GM23338 (cell line): ENCODE results near the gene SCAPER. TPM values are rescaled to one million over a fixed set of nuclear protein-coding genes. Genes with fewer than 3 reads are reported as not detected.
A peak's percentile ranks its signal among the peaks of the same experiment; 100 is the strongest.

Source experiments
- ATAC-seq: fragments of 200-7000 bp; cut with Tn5 transposase; 3 replicates; pipeline ENCODE4 v1.9.1; 2020
- DNase-seq: peaks from one replicate; pipeline ENCODE4 v3.0.0-alpha.2; 2015; ENCODE audit warnings: low spot score
- H2AFZ ChIP-seq: fragments of 200-600 bp; sonication (generic); 2 replicates; pipeline ENCODE4 v1.8.0; 2016; ENCODE audit warnings: antibody characterized with exemption, mild to moderate bottlenecking, moderate library complexity
- H3F3A ChIP-seq: fragments of 200-600 bp; sonication (generic); replicated peaks from 2 replicates; pipeline ENCODE4 v1.8.0; 2017; ENCODE audit warnings: antibody characterized with exemption, mixed run types, low read depth
- H3K27ac ChIP-seq: fragments of 200-600 bp; sonication (generic); 2 replicates; pipeline ENCODE4 v1.6.1; 2016; ENCODE audit warnings: low read depth
- H3K27me3 ChIP-seq: fragments of 200-600 bp; sonication (generic); 2 replicates; pipeline ENCODE4 v1.8.0; 2016; ENCODE audit warnings: mild to moderate bottlenecking, mixed run types, moderate library complexity; ENCODE audit not compliant: insufficient read depth
- H3K36me3 ChIP-seq: fragments of 200-600 bp; sonication (generic); 2 replicates; pipeline ENCODE4 v1.8.0; 2016; ENCODE audit warnings: mild to moderate bottlenecking; ENCODE audit not compliant: insufficient read depth
- H3K4me1 ChIP-seq: fragments of 200-600 bp; sonication (generic); 2 replicates; pipeline ENCODE4 v1.8.0; 2016; ENCODE audit warnings: mild to moderate bottlenecking, moderate library complexity; ENCODE audit not compliant: insufficient read depth
- H3K4me2 ChIP-seq: fragments of 200-600 bp; sonication (generic); 2 replicates; pipeline ENCODE4 v1.7.1; 2017; ENCODE audit warnings: mixed run types
- H3K4me3 ChIP-seq: fragments of 200-600 bp; sonication (generic); 2 replicates; pipeline ENCODE4 v1.6.1; 2016; ENCODE audit warnings: mixed run types
- H3K79me2 ChIP-seq: fragments of 200-600 bp; sonication (generic); replicated peaks from 2 replicates; pipeline ENCODE4 v1.8.0; 2017; ENCODE audit warnings: mild to moderate bottlenecking; ENCODE audit not compliant: insufficient read depth
- H3K9me2 ChIP-seq: fragments of 200-600 bp; sonication (generic); 2 replicates; pipeline ENCODE4 v1.8.0; 2017; ENCODE audit not compliant: insufficient read depth
- H4K20me1 ChIP-seq: fragments of 200-600 bp; sonication (generic); replicated peaks from 2 replicates; pipeline ENCODE4 v1.8.0; 2017; ENCODE audit warnings: mild to moderate bottlenecking; ENCODE audit not compliant: insufficient read depth
- H3K27ac Mint-ChIP-seq: 2 replicates; pipeline ENCODE4 v1.8.0; 2020; ENCODE audit warnings: inconsistent platforms, mild to moderate bottlenecking, moderate library complexity, mixed read lengths
- H3K27me3 Mint-ChIP-seq: 3 replicates; pipeline ENCODE4 v1.8.0; 2022; ENCODE audit warnings: low read depth, mild to moderate bottlenecking, moderate library complexity, mixed read lengths, inconsistent platforms; ENCODE audit not compliant: insufficient read depth, poor library complexity
- H3K36me3 Mint-ChIP-seq: 3 replicates; pipeline ENCODE4 v1.8.0; 2021; ENCODE audit warnings: low read depth, mild to moderate bottlenecking, inconsistent platforms, moderate library complexity, mixed read lengths
- H3K4me1 Mint-ChIP-seq: 3 replicates; pipeline ENCODE4 v1.8.0; 2020; ENCODE audit warnings: mild to moderate bottlenecking, inconsistent platforms, mixed read lengths
- H3K4me3 Mint-ChIP-seq: 3 replicates; pipeline ENCODE4 v1.8.0; 2021; ENCODE audit warnings: moderate library complexity, mild to moderate bottlenecking, inconsistent platforms, mixed read lengths
- H3K9me3 Mint-ChIP-seq: 3 replicates; pipeline ENCODE4 v1.8.0; 2020; ENCODE audit warnings: moderate library complexity, mild to moderate bottlenecking, inconsistent platforms, mixed read lengths
- EZH2phosphoT487 ChIP-seq: fragments of 200-600 bp; sonication (generic); IDR thresholded peaks from one replicate; pipeline ENCODE4 v1.8.1; 2018; ENCODE audit warnings: antibody characterized with exemption; ENCODE audit not compliant: unreplicated experiment
- NANOG ChIP-seq: IDR thresholded peaks from 2 replicates; pipeline ENCODE4 v1.6.1; 2016; ENCODE audit warnings: antibody characterized with exemption, borderline replicate concordance
- ZNF331 ChIP-seq: fragments of 250-450 bp; sonication (Bioruptor Pico); IDR thresholded peaks from 2 replicates; pipeline ENCODE4 v1.5.0; 2020; ENCODE audit warnings: low read depth, mild to moderate bottlenecking, moderate library complexity
- polyA plus RNA-seq: library from polyadenylated mRNA; unstranded; fragments of >200 nt; fragmentation: Nextera tagmentation; extraction: Ambion mirVana; gene quantifications from 2 replicates; pipeline ENCODE4 v1.2.1, GENCODE V29; 2016
- total RNA-seq: library from RNA; depleted of rRNA; stranded (reverse); fragments of >200 nt; shearing (Covaris generic); gene quantifications from 2 replicates; pipeline ENCODE4 v1.2.3, GENCODE V29; 2014
- TF ChIP-seq, protein P1 (sequence below), 2 experiments: fragments of 200-600 bp in 1 of 2; sonication (generic) in 1 of 2; conservative IDR thresholded peaks; 2 replicates each; pipeline versions ENCODE4 v1.5.1 to v1.6.1; 2016 to 2017; ENCODE audit warnings: antibody characterized with exemption in 2 of 2, low read depth in 2 of 2, mild to moderate bottlenecking in 2 of 2, moderate library complexity in 1 of 2
- TF ChIP-seq, protein P2 (sequence below): fragments of 250-450 bp; sonication (Bioruptor Pico); IDR thresholded peaks from 2 replicates; pipeline ENCODE4 v1.5.0; 2020; ENCODE audit warnings: mild to moderate bottlenecking, moderate library complexity
- TF ChIP-seq, protein P3 (sequence below): IDR thresholded peaks from 2 replicates; pipeline ENCODE4 v1.6.1; 2016; ENCODE audit warnings: antibody characterized with exemption

The SCAPER gene
- total and polyA plus RNA-seq, 2 experiments from 2014 or later, result 9.1 to 17.6 TPM

DNA sequence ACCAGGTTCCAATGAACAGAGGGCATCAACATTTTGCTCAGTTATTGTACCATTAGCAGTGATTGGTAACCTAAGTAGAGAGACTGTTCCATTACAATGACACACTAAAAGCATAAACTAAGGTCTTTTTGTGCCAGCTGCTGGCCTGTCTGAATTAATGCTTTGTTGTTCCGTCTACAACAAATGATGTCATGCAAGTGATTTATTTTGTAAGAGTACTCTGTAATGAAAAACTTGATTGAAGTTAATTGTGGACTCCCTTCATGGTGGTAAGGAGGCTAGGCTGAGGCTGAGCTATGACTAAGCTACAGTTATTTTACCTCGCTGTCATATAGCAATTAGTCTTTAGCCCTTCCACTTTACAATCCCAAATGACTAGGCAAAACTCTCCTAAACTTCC lies 49.6 kb upstream of the SCAPER start:
- Histone ChIP-seq H3K36me3 (peaks cover 4% of the 10 kb centered on the region; the same call in 1 of the 2 replicates), H4K20me1 (0 out of 2 replicates have a peak, but pooled peaks cover 7% of the 10 kb centered on the region), H3K4me1 (peaks cover 12% of the 10 kb centered on the region), H3K4me2 (no peak overlapping the region), H3F3A (no peaks in the 10 kb centered on the region), H2AFZ (no peak overlapping the region), H3K27me3 (no peaks in the 10 kb centered on the region), H3K27ac (peak overlapping the region; percentile 65; the same call in 1 of the 2 replicates), H3K9me2 (no peaks in the 10 kb centered on the region), H3K79me2 (no peaks in the 10 kb centered on the region), H3K4me3 (no peak overlapping the region)
- DNase-seq (no peak), ATAC-seq (no peak)
- peaks cover 4% of the 10 kb centered on the region; the same call in 1 of the 3 replicates for H3K4me1 Mint-ChIP-seq
- H3K36me3 Mint-ChIP-seq, result peaks cover 12% of the 10 kb centered on the region
- TF ChIP-seq, protein P1, sequence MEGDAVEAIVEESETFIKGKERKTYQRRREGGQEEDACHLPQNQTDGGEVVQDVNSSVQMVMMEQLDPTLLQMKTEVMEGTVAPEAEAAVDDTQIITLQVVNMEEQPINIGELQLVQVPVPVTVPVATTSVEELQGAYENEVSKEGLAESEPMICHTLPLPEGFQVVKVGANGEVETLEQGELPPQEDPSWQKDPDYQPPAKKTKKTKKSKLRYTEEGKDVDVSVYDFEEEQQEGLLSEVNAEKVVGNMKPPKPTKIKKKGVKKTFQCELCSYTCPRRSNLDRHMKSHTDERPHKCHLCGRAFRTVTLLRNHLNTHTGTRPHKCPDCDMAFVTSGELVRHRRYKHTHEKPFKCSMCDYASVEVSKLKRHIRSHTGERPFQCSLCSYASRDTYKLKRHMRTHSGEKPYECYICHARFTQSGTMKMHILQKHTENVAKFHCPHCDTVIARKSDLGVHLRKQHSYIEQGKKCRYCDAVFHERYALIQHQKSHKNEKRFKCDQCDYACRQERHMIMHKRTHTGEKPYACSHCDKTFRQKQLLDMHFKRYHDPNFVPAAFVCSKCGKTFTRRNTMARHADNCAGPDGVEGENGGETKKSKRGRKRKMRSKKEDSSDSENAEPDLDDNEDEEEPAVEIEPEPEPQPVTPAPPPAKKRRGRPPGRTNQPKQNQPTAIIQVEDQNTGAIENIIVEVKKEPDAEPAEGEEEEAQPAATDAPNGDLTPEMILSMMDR (conservative IDR thresholded peaks at IDR 0.05; ENCODE audit: low read depth in 2 of 2), result no peak
- TF ChIP-seq ZNF331 (CRISPR knock-in tag), result no peak
- TF ChIP-seq EZH2phosphoT487, result no peak
- TF ChIP-seq, protein P2, sequence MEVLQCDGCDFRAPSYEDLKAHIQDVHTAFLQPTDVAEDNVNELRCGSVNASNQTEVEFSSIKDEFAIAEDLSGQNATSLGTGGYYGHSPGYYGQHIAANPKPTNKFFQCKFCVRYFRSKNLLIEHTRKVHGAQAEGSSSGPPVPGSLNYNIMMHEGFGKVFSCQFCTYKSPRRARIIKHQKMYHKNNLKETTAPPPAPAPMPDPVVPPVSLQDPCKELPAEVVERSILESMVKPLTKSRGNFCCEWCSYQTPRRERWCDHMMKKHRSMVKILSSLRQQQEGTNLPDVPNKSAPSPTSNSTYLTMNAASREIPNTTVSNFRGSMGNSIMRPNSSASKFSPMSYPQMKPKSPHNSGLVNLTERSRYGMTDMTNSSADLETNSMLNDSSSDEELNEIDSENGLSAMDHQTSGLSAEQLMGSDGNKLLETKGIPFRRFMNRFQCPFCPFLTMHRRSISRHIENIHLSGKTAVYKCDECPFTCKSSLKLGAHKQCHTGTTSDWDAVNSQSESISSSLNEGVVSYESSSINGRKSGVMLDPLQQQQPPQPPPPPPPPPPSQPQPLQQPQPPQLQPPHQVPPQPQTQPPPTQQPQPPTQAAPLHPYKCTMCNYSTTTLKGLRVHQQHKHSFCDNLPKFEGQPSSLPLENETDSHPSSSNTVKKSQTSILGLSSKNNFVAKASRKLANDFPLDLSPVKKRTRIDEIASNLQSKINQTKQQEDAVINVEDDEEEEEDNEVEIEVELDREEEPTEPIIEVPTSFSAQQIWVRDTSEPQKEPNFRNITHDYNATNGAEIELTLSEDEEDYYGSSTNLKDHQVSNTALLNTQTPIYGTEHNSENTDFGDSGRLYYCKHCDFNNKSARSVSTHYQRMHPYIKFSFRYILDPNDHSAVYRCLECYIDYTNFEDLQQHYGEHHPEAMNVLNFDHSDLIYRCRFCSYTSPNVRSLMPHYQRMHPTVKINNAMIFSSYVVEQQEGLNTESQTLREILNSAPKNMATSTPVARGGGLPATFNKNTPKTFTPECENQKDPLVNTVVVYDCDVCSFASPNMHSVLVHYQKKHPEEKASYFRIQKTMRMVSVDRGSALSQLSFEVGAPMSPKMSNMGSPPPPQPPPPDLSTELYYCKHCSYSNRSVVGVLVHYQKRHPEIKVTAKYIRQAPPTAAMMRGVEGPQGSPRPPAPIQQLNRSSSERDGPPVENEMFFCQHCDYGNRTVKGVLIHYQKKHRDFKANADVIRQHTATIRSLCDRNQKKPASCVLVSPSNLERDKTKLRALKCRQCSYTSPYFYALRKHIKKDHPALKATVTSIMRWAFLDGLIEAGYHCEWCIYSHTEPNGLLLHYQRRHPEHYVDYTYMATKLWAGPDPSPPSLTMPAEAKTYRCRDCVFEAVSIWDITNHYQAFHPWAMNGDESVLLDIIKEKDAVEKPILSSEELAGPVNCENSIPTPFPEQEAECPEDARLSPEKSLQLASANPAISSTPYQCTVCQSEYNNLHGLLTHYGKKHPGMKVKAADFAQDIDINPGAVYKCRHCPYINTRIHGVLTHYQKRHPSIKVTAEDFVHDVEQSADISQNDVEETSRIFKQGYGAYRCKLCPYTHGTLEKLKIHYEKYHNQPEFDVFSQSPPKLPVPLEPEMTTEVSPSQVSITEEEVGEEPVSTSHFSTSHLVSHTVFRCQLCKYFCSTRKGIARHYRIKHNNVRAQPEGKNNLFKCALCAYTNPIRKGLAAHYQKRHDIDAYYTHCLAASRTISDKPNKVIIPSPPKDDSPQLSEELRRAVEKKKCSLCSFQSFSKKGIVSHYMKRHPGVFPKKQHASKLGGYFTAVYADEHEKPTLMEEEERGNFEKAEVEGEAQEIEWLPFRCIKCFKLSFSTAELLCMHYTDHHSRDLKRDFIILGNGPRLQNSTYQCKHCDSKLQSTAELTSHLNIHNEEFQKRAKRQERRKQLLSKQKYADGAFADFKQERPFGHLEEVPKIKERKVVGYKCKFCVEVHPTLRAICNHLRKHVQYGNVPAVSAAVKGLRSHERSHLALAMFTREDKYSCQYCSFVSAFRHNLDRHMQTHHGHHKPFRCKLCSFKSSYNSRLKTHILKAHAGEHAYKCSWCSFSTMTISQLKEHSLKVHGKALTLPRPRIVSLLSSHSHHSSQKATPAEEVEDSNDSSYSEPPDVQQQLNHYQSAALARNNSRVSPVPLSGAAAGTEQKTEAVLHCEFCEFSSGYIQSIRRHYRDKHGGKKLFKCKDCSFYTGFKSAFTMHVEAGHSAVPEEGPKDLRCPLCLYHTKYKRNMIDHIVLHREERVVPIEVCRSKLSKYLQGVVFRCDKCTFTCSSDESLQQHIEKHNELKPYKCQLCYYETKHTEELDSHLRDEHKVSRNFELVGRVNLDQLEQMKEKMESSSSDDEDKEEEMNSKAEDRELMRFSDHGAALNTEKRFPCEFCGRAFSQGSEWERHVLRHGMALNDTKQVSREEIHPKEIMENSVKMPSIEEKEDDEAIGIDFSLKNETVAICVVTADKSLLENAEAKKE (CRISPR knock-in tag), result no peak
- TF ChIP-seq, protein P3, sequence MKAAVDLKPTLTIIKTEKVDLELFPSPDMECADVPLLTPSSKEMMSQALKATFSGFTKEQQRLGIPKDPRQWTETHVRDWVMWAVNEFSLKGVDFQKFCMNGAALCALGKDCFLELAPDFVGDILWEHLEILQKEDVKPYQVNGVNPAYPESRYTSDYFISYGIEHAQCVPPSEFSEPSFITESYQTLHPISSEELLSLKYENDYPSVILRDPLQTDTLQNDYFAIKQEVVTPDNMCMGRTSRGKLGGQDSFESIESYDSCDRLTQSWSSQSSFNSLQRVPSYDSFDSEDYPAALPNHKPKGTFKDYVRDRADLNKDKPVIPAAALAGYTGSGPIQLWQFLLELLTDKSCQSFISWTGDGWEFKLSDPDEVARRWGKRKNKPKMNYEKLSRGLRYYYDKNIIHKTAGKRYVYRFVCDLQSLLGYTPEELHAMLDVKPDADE, result no peak
- no peak for TF ChIP-seq NANOG
- peaks cover 2% of the 10 kb centered on the region for H3K27me3 Mint-ChIP-seq
- H3K4me3 Mint-ChIP-seq, result no peak overlapping the region
- no peak overlapping the region; the same call in 1 of the 2 replicates for H3K27ac Mint-ChIP-seq
- no peaks in the 10 kb centered on the region for H3K9me3 Mint-ChIP-seq
